GM18858 (cell line): Measurements from ENCODE around the gene TTYH1.

Experiments
- ATAC-seq: cut with Tn5 transposase; IDR thresholded peaks from one replicate; pipeline ENCODE4 v1.9.1; 2021; ENCODE audit not compliant: unreplicated experiment

Gene TTYH1

GRCh38 chr19:54421521-54421920, 6.3 kb downstream of the TTYH1 start:
- ATAC-seq: no peak

GRCh38 chr19:54422136-54422535, 6.9 kb downstream of the TTYH1 start:
- ATAC-seq: no peak

- no peak for ATAC-seq
These were observed 8.9 kb downstream of the TTYH1 start for GRCh38 chr19:54424201-54424600.

- ATAC-seq: no peak
These were observed 9.6 kb downstream of the TTYH1 start for GRCh38 chr19:54424660-54425381.

GRCh38 chr19:54425382-54425723, 10.1 kb downstream of the TTYH1 start:
- ATAC-seq: no peak

GRCh38 chr19:54426291-54426931, 11.1 kb downstream of the TTYH1 start:
- ATAC-seq: no peak

GRCh38 chr19:54427586-54427985, 12.3 kb downstream of the TTYH1 start:
- ATAC-seq: no peak

- no peak for ATAC-seq
These were observed 13.3 kb downstream of the TTYH1 start for GRCh38 chr19:54428323-54429175.

GRCh38 chr19:54429176-54429495, 13.9 kb downstream of the TTYH1 start:
- no peak for ATAC-seq

GRCh38 chr19:54429545-54430227, 14.4 kb downstream of the TTYH1 start:
- no peak for ATAC-seq

GRCh38 chr19:54430306-54431254, 15.3 kb downstream of the TTYH1 start:
- ATAC-seq: no peak

GRCh38 chr19:54431255-54431838, 16.1 kb downstream of the TTYH1 start:
- no peak for ATAC-seq

- no peak for ATAC-seq
These were observed 17.0 kb downstream of the TTYH1 start for GRCh38 chr19:54432144-54432738.

GRCh38 chr19:54433697-54434096, 18.4 kb downstream of the TTYH1 start:
- ATAC-seq: no peak

- no peak for ATAC-seq
These were observed 19.0 kb downstream of the TTYH1 start for GRCh38 chr19:54434112-54434872.

GRCh38 chr19:54434873-54435214, 19.6 kb downstream of the TTYH1 start:
- no peak for ATAC-seq

- no peak for ATAC-seq
These were observed 20.3 kb downstream of the TTYH1 start for GRCh38 chr19:54435551-54436016.

GRCh38 chr19:54436031-54436523, 20.8 kb downstream of the TTYH1 start:
- no peak for ATAC-seq
